Osteocyte (in vitro differentiated cells): Measurements from ENCODE around the gene MLKL. TPM values are rescaled to one million over a fixed set of nuclear protein-coding genes. Genes with fewer than 3 reads are reported as not detected.
"Not testable (repeated sequence)": the region's sequence is repeated elsewhere in the genome, so short reads cannot be mapped to it uniquely, and the experiment has no call there.

Experiments
- DNase-seq: peaks from one replicate; pipeline ENCODE4 v3.0.0; 2021; ENCODE audit warnings: mixed read lengths; ENCODE audit not compliant: unreplicated experiment; ENCODE audit errors: extremely low spot score
- H3K27ac Mint-ChIP-seq: one replicate; pipeline ENCODE4 v1.8.0; 2021; ENCODE audit warnings: mild to moderate bottlenecking, mixed read lengths; ENCODE audit not compliant: unreplicated experiment
- H3K27me3 Mint-ChIP-seq: one replicate; pipeline ENCODE4 v1.8.0; 2021; ENCODE audit warnings: mixed read lengths; ENCODE audit not compliant: unreplicated experiment
- H3K36me3 Mint-ChIP-seq: one replicate; pipeline ENCODE4 v1.8.0; 2021; ENCODE audit warnings: mixed read lengths; ENCODE audit not compliant: unreplicated experiment
- H3K4me1 Mint-ChIP-seq: one replicate; pipeline ENCODE4 v1.8.0; 2021; ENCODE audit warnings: mixed read lengths; ENCODE audit not compliant: unreplicated experiment
- H3K4me3 Mint-ChIP-seq: one replicate; pipeline ENCODE4 v1.8.0; 2021; ENCODE audit warnings: mild to moderate bottlenecking, moderate library complexity, mixed read lengths; ENCODE audit not compliant: unreplicated experiment
- H3K9me3 Mint-ChIP-seq: one replicate; pipeline ENCODE4 v1.8.0; 2021; ENCODE audit warnings: mixed read lengths; ENCODE audit not compliant: unreplicated experiment
- CTCF ChIP-seq: fragments of 200-600 bp; sonication (generic); IDR thresholded peaks from 2 replicates; pipeline ENCODE4 v1.5.0; 2021; ENCODE audit warnings: antibody characterized with exemption, mild to moderate bottlenecking, moderate library complexity
- total RNA-seq: library from RNA; stranded (reverse); gene quantifications from 2 replicates; pipeline ENCODE4 v1.2.1, GENCODE V29; 2021

Gene MLKL
- total RNA-seq, 1 donor from 2014 or later = 1.3 TPM

- Mint-ChIP-seq H3K4me1 (peaks cover 19% of the 10 kb centered on the region), H3K9me3 (no peaks in the 10 kb centered on the region), H3K4me3 (no peak overlapping the region), H3K27me3 (no peaks in the 10 kb centered on the region), H3K27ac (no peak overlapping the region), H3K36me3 (peaks cover 36% of the 10 kb centered on the region)
- no peak for DNase-seq
- TF ChIP-seq CTCF = no peak
These were observed 41.6 kb downstream of the MLKL start for GRCh38 chr16:74659041-74659440.

GRCh38 chr16:74657870-74658642 is 42.6 kb downstream of the MLKL start:
- Mint-ChIP-seq H3K27me3 (no peaks in the 10 kb centered on the region), H3K9me3 (no peaks in the 10 kb centered on the region), H3K4me3 (no peak overlapping the region), H3K36me3 (peaks cover 31% of the 10 kb centered on the region), H3K27ac (no peak overlapping the region), H3K4me1 (peaks cover 19% of the 10 kb centered on the region)
- DNase-seq = no peak
- TF ChIP-seq CTCF = no peak

DNA sequence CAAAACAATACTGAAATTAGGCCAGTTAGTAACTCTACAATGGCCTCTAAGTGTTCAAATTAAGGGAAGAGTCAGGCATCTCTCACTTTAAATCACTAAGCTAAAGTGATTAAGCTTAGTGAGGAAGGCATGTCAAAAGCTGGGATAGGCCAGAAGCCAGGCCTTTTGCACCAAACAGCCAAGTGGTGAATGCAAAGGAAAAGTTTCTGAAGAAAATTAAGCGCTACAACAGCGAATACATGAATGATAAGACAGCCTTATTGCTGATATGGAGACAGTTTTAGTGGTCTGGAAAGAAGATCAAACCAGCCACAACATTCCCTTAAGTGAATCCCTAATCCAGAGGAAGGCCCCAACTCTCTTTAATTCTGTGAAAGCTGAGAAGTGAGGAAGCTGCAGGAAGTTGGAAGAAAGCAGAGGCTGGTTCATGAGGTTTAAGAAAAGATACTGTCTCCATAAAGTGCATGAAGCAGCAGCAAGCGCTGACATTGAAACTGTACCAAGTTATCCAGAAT is 46.1 kb downstream of the MLKL start:
- no peaks in the 10 kb centered on the region for H3K27me3 Mint-ChIP-seq
- no peak for DNase-seq
- H3K9me3 Mint-ChIP-seq = no peaks in the 10 kb centered on the region
- no peak for TF ChIP-seq CTCF
- no peak overlapping the region for H3K4me3 Mint-ChIP-seq
- H3K36me3 Mint-ChIP-seq = peaks cover 22% of the 10 kb centered on the region
- H3K4me1 Mint-ChIP-seq = peaks cover 26% of the 10 kb centered on the region
- H3K27ac Mint-ChIP-seq = no peak overlapping the region

GRCh38 chr16:74652883-74653282 is 47.8 kb downstream of the MLKL start:
- H3K27me3 Mint-ChIP-seq, H3K9me3 Mint-ChIP-seq, DNase-seq, H3K4me3 Mint-ChIP-seq: not testable (repeated sequence)
- Mint-ChIP-seq H3K27ac (peak overlapping the region; percentile 57), H3K4me1 (peaks cover 22% of the 10 kb centered on the region), H3K36me3 (peaks cover 18% of the 10 kb centered on the region)

DNA sequence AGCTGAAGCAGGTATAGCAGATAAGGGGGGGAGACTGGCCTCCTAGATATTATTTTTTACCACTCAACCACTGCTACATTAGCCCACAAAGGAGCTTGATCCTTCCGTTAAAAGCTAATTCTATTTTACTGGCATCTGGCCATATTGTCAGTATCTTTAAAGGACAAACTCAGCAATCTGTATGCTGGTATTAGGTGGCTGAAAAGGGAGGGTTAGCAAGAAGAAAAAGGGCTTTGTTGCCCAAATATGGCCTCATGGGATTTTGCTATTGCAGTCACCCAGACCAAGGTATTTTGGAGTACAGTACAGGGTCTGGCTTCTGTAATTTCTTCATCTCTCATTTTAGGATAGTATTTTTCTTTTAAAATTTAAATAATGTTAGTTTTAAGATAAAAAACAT is 48.4 kb downstream of the MLKL start:
- no peak overlapping the region for H3K4me3 Mint-ChIP-seq
- peaks cover 29% of the 10 kb centered on the region for H3K4me1 Mint-ChIP-seq
- no peaks in the 10 kb centered on the region for H3K27me3 Mint-ChIP-seq
- H3K36me3 Mint-ChIP-seq = peaks cover 19% of the 10 kb centered on the region
- no peak for DNase-seq
- no peak for TF ChIP-seq CTCF
- no peak overlapping the region for H3K27ac Mint-ChIP-seq
- H3K9me3 Mint-ChIP-seq = no peaks in the 10 kb centered on the region
